ENCODE data around the gene GPRC5D.

The GPRC5D gene

GRCh38 chr12:12974211-12974610 is 22.2 kb upstream of the GPRC5D start:
- peaks cover 4% of the 10 kb centered on the region for H3K4me1 ChIP-seq (ENCODE audit: insufficient read depth, low read length)
- no peak overlapping the region for H2AFZ ChIP-seq (ENCODE audit: low read depth, low read length)
- peaks cover 13% of the 10 kb centered on the region for H3K9me3 ChIP-seq (ENCODE audit: low read length)
- H3K27me3 ChIP-seq (ENCODE audit: insufficient read depth, low read length): no peaks in the 10 kb centered on the region
- H3K36me3 ChIP-seq (ENCODE audit: insufficient read depth, low read length): peaks cover 12% of the 10 kb centered on the region
- no peak overlapping the region for H3K4me3 ChIP-seq (ENCODE audit: low read length)

- Histone ChIP-seq H3K36me3 (ENCODE audit: insufficient read depth, low read length) (peaks cover 12% of the 10 kb centered on the region), H3K4me3 (ENCODE audit: low read length) (no peak overlapping the region), H3K4me1 (ENCODE audit: insufficient read depth, low read length) (no peaks in the 10 kb centered on the region), H3K9me3 (ENCODE audit: low read length) (peaks cover 13% of the 10 kb centered on the region), H3K27me3 (ENCODE audit: insufficient read depth, low read length) (no peaks in the 10 kb centered on the region), H2AFZ (ENCODE audit: low read depth, low read length) (no peak overlapping the region)
Measured at GRCh38 chr12:12973019-12973418, 21.0 kb upstream of the GPRC5D start.

GRCh38 chr12:12965836-12966235 is 13.9 kb upstream of the GPRC5D start:
- H3K9me3 ChIP-seq (ENCODE audit: low read length): no peaks in the 10 kb centered on the region
- H3K4me3 ChIP-seq (ENCODE audit: low read length): no peak overlapping the region

GRCh38 chr12:12964255-12964654 is 12.3 kb upstream of the GPRC5D start:
- no peaks in the 10 kb centered on the region for H3K27me3 ChIP-seq (ENCODE audit: insufficient read depth, low read length)
- H2AFZ ChIP-seq (ENCODE audit: low read depth, low read length): no peak overlapping the region
- H3K4me3 ChIP-seq (ENCODE audit: low read length): no peak overlapping the region
- H3K9me3 ChIP-seq (ENCODE audit: low read length): no peaks in the 10 kb centered on the region
- H3K4me1 ChIP-seq (ENCODE audit: insufficient read depth, low read length): no peaks in the 10 kb centered on the region
- H3K36me3 ChIP-seq (ENCODE audit: insufficient read depth, low read length): no peaks in the 10 kb centered on the region

More at GRCh38 chr12:12965836-12966235, 13.9 kb upstream of the GPRC5D start:
- no peak overlapping the region for H2AFZ ChIP-seq (ENCODE audit: low read depth, low read length)
- H3K27me3 ChIP-seq (ENCODE audit: insufficient read depth, low read length): no peaks in the 10 kb centered on the region
- no peaks in the 10 kb centered on the region for H3K4me1 ChIP-seq (ENCODE audit: insufficient read depth, low read length)
- H3K36me3 ChIP-seq (ENCODE audit: insufficient read depth, low read length): no peaks in the 10 kb centered on the region

- H2AFZ ChIP-seq (ENCODE audit: low read depth, low read length): no peak overlapping the region
- H3K4me1 ChIP-seq (ENCODE audit: insufficient read depth, low read length): no peaks in the 10 kb centered on the region
- no peak overlapping the region for H3K4me3 ChIP-seq (ENCODE audit: low read length)
- no peaks in the 10 kb centered on the region for H3K36me3 ChIP-seq (ENCODE audit: insufficient read depth, low read length)
- no peaks in the 10 kb centered on the region for H3K9me3 ChIP-seq (ENCODE audit: low read length)
- no peaks in the 10 kb centered on the region for H3K27me3 ChIP-seq (ENCODE audit: insufficient read depth, low read length)
Measured at GRCh38 chr12:12960639-12961209, 8.8 kb upstream of the GPRC5D start.

- no peaks in the 10 kb centered on the region for H3K9me3 ChIP-seq (ENCODE audit: low read length)
- no peaks in the 10 kb centered on the region for H3K4me1 ChIP-seq (ENCODE audit: insufficient read depth, low read length)
- no peaks in the 10 kb centered on the region for H3K36me3 ChIP-seq (ENCODE audit: insufficient read depth, low read length)
- H3K27me3 ChIP-seq (ENCODE audit: insufficient read depth, low read length): peaks cover 7% of the 10 kb centered on the region
- H2AFZ ChIP-seq (ENCODE audit: low read depth, low read length): no peak overlapping the region
- no peak overlapping the region for H3K4me3 ChIP-seq (ENCODE audit: low read length)
Measured at GRCh38 chr12:12958886-12959285, 6.9 kb upstream of the GPRC5D start.

- Histone ChIP-seq H3K27me3 (ENCODE audit: insufficient read depth, low read length) (peaks cover 7% of the 10 kb centered on the region), H3K36me3 (ENCODE audit: insufficient read depth, low read length) (no peaks in the 10 kb centered on the region), H2AFZ (ENCODE audit: low read depth, low read length) (no peak overlapping the region), H3K4me1 (ENCODE audit: insufficient read depth, low read length) (no peaks in the 10 kb centered on the region), H3K4me3 (ENCODE audit: low read length) (no peak overlapping the region), H3K9me3 (ENCODE audit: low read length) (no peaks in the 10 kb centered on the region)
Measured at GRCh38 chr12:12954878-12955625, 3.1 kb upstream of the GPRC5D start.

GRCh38 chr12:12954356-12954755 is 2.4 kb upstream of the GPRC5D start:
- Histone ChIP-seq H3K36me3 (ENCODE audit: insufficient read depth, low read length) (no peaks in the 10 kb centered on the region), H3K4me3 (ENCODE audit: low read length) (no peak overlapping the region), H3K9me3 (ENCODE audit: low read length) (no peaks in the 10 kb centered on the region), H3K27me3 (ENCODE audit: insufficient read depth, low read length) (peaks cover 7% of the 10 kb centered on the region), H3K4me1 (ENCODE audit: insufficient read depth, low read length) (no peaks in the 10 kb centered on the region), H2AFZ (ENCODE audit: low read depth, low read length) (no peak overlapping the region)

GRCh38 chr12:12951504-12951903 is 466 bp downstream of the GPRC5D start:
- Histone ChIP-seq H3K27me3 (ENCODE audit: insufficient read depth, low read length) (peaks cover 7% of the 10 kb centered on the region), H3K4me1 (ENCODE audit: insufficient read depth, low read length) (no peaks in the 10 kb centered on the region), H3K4me3 (ENCODE audit: low read length) (no peak overlapping the region), H2AFZ (ENCODE audit: low read depth, low read length) (no peak overlapping the region), H3K9me3 (ENCODE audit: low read length) (no peaks in the 10 kb centered on the region), H3K36me3 (ENCODE audit: insufficient read depth, low read length) (no peaks in the 10 kb centered on the region)

GRCh38 chr12:12947902-12948301 is 4.1 kb downstream of the GPRC5D start:
- Histone ChIP-seq H3K36me3 (ENCODE audit: insufficient read depth, low read length) (no peaks in the 10 kb centered on the region), H3K4me1 (ENCODE audit: insufficient read depth, low read length) (no peaks in the 10 kb centered on the region), H3K9me3 (ENCODE audit: low read length) (no peaks in the 10 kb centered on the region), H3K27me3 (ENCODE audit: insufficient read depth, low read length) (peaks cover 3% of the 10 kb centered on the region), H2AFZ (ENCODE audit: low read depth, low read length) (no peak overlapping the region), H3K4me3 (ENCODE audit: low read length) (no peak overlapping the region)

GRCh38 chr12:12946686-12947355 is 5.1 kb downstream of the GPRC5D start:
- H3K4me3 ChIP-seq (ENCODE audit: low read length): no peak overlapping the region
- peaks cover 3% of the 10 kb centered on the region for H3K27me3 ChIP-seq (ENCODE audit: insufficient read depth, low read length)
- no peaks in the 10 kb centered on the region for H3K36me3 ChIP-seq (ENCODE audit: insufficient read depth, low read length)
- H3K9me3 ChIP-seq (ENCODE audit: low read length): no peaks in the 10 kb centered on the region
- no peak overlapping the region for H2AFZ ChIP-seq (ENCODE audit: low read depth, low read length)
- H3K4me1 ChIP-seq (ENCODE audit: insufficient read depth, low read length): no peaks in the 10 kb centered on the region

GRCh38 chr12:12945591-12945990 is 6.4 kb downstream of the GPRC5D start:
- Histone ChIP-seq H3K9me3 (ENCODE audit: low read length) (no peaks in the 10 kb centered on the region), H3K4me3 (ENCODE audit: low read length) (no peak overlapping the region), H3K36me3 (ENCODE audit: insufficient read depth, low read length) (no peaks in the 10 kb centered on the region), H2AFZ (ENCODE audit: low read depth, low read length) (no peak overlapping the region), H3K27me3 (ENCODE audit: insufficient read depth, low read length) (peaks cover 3% of the 10 kb centered on the region), H3K4me1 (ENCODE audit: insufficient read depth, low read length) (no peaks in the 10 kb centered on the region)

GRCh38 chr12:12943586-12944260 is 8.2 kb downstream of the GPRC5D start:
- Histone ChIP-seq H3K4me3 (ENCODE audit: low read length) (no peak overlapping the region), H3K4me1 (ENCODE audit: insufficient read depth, low read length) (no peaks in the 10 kb centered on the region)

More at GRCh38 chr12:12943586-12944260, 8.2 kb downstream of the GPRC5D start:
- H3K9me3 ChIP-seq (ENCODE audit: low read length): no peaks in the 10 kb centered on the region
- peaks cover 3% of the 10 kb centered on the region for H3K27me3 ChIP-seq (ENCODE audit: insufficient read depth, low read length)
- no peaks in the 10 kb centered on the region for H3K36me3 ChIP-seq (ENCODE audit: insufficient read depth, low read length)
- no peak overlapping the region for H2AFZ ChIP-seq (ENCODE audit: low read depth, low read length)
